DOHH2 (cell line): ENCODE data around the gene CD9.

Experiments used
- EZH2phosphoT487 ChIP-seq: fragments of 200-600 bp; sonication (generic); IDR thresholded peaks from 2 replicates; pipeline ENCODE4 v1.6.1; 2017; ENCODE audit warnings: borderline replicate concordance, mild to moderate bottlenecking, antibody characterized with exemption, low read length, moderate library complexity, mixed read lengths
- TF ChIP-seq, protein P1 (sequence below): fragments of 200-600 bp; sonication (generic); IDR thresholded peaks from one replicate; pipeline ENCODE4 v1.5.1; 2014; ENCODE audit warnings: antibody characterized with exemption, mild to moderate bottlenecking, low read depth, low read length; ENCODE audit not compliant: poor library complexity, severe bottlenecking

DNA sequence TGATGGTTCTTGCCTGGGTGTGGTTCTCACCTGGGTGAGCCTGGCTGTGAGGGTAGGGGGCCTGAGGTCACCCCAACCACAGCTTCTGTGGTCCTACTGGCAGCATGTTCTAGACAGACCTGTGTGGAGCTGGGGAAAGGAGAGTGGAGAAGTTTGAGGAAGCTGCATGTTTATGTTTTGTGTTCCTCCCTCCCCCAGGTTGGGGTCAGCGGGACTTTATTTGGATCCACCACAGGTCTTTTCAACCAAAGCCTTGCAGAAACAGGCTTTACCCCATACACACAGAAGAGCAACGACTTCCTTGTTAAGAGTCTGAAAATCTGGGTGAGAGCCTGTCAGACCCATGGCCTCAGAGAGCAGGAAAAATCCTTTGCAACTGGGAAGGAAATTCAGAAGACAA lies 5.6 kb downstream of the CD9 start:
- TF ChIP-seq, protein P1, sequence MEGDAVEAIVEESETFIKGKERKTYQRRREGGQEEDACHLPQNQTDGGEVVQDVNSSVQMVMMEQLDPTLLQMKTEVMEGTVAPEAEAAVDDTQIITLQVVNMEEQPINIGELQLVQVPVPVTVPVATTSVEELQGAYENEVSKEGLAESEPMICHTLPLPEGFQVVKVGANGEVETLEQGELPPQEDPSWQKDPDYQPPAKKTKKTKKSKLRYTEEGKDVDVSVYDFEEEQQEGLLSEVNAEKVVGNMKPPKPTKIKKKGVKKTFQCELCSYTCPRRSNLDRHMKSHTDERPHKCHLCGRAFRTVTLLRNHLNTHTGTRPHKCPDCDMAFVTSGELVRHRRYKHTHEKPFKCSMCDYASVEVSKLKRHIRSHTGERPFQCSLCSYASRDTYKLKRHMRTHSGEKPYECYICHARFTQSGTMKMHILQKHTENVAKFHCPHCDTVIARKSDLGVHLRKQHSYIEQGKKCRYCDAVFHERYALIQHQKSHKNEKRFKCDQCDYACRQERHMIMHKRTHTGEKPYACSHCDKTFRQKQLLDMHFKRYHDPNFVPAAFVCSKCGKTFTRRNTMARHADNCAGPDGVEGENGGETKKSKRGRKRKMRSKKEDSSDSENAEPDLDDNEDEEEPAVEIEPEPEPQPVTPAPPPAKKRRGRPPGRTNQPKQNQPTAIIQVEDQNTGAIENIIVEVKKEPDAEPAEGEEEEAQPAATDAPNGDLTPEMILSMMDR = no peak
- no peak for TF ChIP-seq EZH2phosphoT487
